Stimulated activated CD4-positive, alpha-beta T cell treated with anti-CD3 and anti-CD28 coated beads, TNF-alpha, amount 100 ng/mL, for 1 hour (primary cell): ENCODE data around the gene GNGT2.
"Not testable (repeated sequence)": the region's sequence is repeated elsewhere in the genome, so short reads cannot be mapped to it uniquely, and the experiment has no call there.

Experiments
- DNase-seq, 3 donors: peaks; one replicate each; pipeline ENCODE4 v3.0.0-alpha.2; 2020; ENCODE audit warnings: low read depth in 3 of 3, low spot score in 1 of 3

GNGT2 gene

DNA sequence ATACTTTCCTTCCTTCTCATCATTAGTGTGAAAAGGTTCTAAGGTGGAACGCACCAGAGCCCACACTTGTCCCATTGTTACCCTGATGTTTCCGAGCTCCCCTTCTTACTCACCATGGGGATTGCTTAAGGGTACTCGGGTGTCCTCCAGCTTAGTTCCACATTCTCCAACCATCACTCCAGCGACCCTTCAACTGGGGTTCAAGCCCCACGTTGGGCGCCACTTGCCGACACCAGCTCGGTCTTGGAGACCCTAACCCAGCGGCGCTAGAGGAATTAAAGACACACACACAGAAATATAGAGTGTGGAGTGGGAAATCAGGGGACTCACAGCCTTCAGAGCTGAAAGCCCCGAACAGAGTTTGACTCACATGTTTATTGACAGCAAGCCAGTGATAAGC is 34.4 kb downstream of the GNGT2 start:
- DNase-seq: not testable (repeated sequence)

DNA sequence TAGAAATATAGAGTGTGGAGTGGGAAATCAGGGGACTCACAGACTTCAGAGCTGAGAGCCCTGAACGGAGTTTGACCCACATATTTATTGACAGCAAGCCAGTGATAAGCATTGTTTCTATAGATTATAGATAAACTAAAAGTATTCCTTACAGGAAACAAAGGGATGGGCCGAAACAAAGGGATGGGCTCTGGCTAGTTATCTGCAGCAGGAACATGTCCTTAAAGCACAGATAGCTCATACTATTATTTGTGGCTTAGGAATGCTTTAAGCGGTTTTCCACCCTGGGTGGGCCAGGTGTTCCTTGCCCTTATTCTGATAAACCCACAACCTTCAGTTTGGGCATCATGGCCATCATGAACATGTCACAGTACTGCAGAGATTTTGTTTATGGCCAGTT is 39.7 kb downstream of the GNGT2 start:
- DNase-seq: not testable (repeated sequence)

DNA sequence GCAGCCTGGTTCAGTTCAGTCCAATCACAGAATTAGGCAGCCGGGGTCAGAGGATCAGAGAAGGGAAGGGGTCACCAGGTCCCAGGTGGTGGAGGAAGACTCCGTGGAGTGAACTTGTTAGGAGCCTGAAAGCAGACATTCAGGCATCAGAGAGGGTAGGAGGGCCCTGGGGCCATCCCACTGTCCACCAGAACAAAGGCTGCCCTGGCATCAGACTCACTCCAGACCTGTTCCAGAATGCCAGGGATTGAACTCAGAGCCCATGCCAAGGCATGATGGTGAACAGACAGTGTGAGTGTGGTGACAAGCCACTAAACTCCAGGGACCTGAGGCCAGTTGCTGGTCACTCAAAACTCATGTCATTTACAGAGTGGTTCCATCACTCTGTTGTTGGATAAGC is 40.2 kb downstream of the GNGT2 start:
- DNase-seq: no peak

DNA sequence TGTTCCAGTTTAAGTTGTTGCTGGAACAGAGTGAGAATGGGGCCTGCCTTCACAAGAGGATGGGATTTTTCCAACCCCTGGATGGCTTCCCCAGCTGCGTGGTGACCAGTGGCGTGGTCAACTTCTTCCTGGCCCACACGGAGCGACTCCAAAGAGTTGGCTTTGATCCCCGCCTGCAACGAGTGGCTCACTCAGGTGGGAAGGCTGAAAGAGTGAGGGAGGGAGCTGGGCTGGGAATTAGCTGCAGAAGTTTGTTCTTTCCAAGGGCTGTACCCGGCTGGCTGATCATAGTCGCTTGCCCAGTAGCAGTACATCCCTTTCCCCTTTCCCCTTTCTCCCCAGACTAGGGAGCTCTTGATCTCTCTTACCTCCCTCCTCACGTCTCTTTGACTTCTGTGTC is 41.7 kb downstream of the GNGT2 start:
- DNase-seq: no peak

- DNase-seq: no peak
These were observed 45.2 kb downstream of the GNGT2 start for GRCh38 chr17:49165143-49165542.

DNA sequence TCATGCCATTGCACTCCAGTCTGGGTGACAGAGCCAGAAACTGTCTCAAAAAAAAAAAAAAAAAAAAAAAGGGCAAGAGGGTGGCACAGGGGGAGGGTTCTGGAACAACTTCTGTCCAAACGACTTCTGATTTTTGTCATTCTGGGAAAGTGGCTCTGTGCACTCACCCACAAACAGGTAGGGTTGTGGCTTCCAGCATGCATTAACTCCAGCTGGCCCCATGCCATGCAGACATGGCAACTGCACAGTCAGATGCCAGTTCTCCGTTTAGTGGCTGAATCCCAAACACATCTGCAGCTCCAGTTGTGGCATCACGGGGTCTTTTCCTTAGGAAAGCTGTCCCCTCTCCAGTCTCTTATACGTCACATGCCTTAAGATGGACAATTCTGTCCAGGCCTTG is 47.5 kb downstream of the GNGT2 start:
- no peak for DNase-seq

DNA sequence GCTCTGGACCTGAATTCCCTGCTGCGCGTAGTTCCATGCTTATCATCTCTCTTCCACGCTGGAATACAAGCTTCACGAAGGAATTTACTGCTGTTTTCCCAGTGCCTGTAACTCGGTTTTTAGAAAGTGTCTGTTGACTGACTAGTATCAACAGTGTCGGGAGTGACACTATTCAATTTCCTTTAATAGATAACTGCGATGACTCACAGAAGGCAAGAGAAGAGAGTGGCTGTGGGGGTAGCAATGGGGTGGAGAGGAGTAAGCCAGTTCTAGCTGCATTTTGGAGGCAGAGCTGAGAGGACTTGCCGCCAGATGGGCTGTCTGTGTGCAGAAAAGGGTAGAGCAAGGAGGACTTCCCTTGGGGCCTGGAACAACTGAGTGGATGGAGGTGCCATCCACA is 52.6 kb downstream of the GNGT2 start:
- DNase-seq: no peak

- no peak for DNase-seq
These were observed 54.1 kb downstream of the GNGT2 start for GRCh38 chr17:49156256-49156655.
